Stimulated activated naive CD8-positive, alpha-beta T cell treated with anti-CD3 and anti-CD28 coated beads, Interleukin-15, amount 100 ng/mL, for 72 hours (primary cell): Measurements from ENCODE around the gene GNB1.
"Not testable (repeated sequence)": the region's sequence is repeated elsewhere in the genome, so short reads cannot be mapped to it uniquely, and the experiment has no call there.

Experiments
- ATAC-seq: fragments of 150-1000 bp; cut with Tn5 transposase; 2 replicates; pipeline ENCODE4 v1.10.0; 2021; ENCODE audit warnings: mild to moderate bottlenecking, moderate library complexity
- DNase-seq, 2 donors: peaks; one replicate each; pipeline ENCODE4 v3.0.0; 2021 to 2022
- H3K27ac Mint-ChIP-seq, 2 donors: one replicate each; pipeline ENCODE4 v1.8.0; 2022; ENCODE audit warnings: mild to moderate bottlenecking in 2 of 2, mixed read lengths in 2 of 2, moderate library complexity in 2 of 2
- H3K27me3 Mint-ChIP-seq: one replicate; pipeline ENCODE4 v1.8.0; 2022; ENCODE audit warnings: mixed read lengths
- H3K4me1 Mint-ChIP-seq: one replicate; pipeline ENCODE4 v1.8.0; 2022; ENCODE audit warnings: mild to moderate bottlenecking, mixed read lengths
- H3K4me3 Mint-ChIP-seq, 2 donors: one replicate each; pipeline ENCODE4 v1.8.0; 2022; ENCODE audit warnings: mild to moderate bottlenecking in 2 of 2, mixed read lengths in 2 of 2, moderate library complexity in 1 of 2
- H3K9me3 Mint-ChIP-seq, 2 donors: one replicate each; pipeline ENCODE4 v1.8.0; 2022; ENCODE audit warnings: mixed read lengths in 2 of 2

GNB1 gene

DNA sequence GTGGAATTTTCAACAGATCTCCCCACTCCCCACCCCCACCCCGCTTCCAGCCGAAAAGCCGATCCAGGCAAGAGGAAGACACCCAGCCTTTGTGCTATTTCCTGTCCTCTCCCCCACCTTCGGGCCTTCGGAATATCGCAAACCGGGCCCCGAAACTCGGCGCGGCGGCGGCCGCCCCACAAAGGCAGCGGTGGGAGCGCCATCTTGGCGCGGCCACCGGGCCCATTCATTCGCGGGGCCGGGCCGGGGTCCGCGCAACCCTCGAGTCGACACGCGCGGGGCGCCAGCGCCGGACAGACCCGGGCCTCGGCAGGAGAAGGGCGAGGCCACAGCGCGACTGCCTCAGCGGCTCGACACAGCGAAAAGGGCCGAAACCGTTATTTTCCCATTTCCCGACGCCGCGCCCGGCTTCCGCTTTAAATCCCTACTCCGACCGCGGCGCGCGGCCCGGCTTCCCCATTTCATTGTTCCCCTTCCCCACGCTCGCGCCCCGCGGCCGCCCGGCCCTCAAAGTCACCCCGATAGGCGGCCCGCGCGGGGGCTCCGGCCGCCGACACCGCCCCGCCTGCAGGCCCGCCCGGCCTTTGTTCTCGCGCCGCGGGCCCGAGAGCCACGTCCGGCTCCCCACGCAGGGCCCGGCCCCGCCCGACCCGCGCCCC, 911 bp downstream of the GNB1 start:
- Mint-ChIP-seq H3K27me3 (no peaks in the 10 kb centered on the region), H3K27ac (peak overlapping the region; percentile 81 to 91), H3K4me3 (peak overlapping the region; percentile 81 to 86), H3K9me3 (no peaks in the 10 kb centered on the region), H3K4me1 (peaks cover 67% of the 10 kb centered on the region)
- DNase-seq (peak; percentile 50 to 55), ATAC-seq (peak; percentile 50)

DNA sequence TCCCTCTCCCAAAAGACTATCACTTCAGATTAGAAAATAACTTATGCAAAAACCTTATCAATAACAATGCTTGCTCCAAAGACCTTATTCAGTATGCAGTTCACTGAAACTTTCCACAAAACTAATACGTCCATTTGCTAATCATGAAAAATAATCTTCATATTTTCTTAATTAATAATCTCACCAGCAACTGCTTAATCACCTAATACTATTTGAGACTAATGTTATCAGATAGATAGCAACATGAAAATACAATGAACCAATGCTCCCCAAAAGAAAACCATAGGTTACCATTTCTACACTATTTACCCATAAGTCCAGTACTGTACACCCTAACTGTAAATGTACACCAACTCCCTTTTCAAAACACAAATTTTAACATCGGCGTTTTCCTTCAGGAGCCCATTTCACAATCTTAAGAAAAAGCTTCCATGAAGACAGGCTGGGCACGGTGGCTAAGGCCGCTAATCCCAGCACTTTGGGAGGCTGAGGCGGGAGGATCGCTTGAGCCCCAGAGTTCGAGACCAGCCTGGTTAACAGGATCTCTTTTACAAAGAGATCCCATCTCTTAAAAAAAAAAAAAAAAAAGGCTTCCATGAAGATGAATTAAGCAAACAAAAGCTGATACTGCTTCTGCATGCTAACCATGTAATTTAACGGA, 1.7 kb downstream of the GNB1 start:
- H3K4me3 Mint-ChIP-seq, result peak overlapping the region; percentile 81 to 86
- peaks cover 65% of the 10 kb centered on the region for H3K4me1 Mint-ChIP-seq
- H3K27me3 Mint-ChIP-seq, result no peaks in the 10 kb centered on the region
- no peak for DNase-seq
- H3K27ac Mint-ChIP-seq, result peak overlapping the region; percentile 81 to 91
- H3K9me3 Mint-ChIP-seq, result no peaks in the 10 kb centered on the region
- no peak for ATAC-seq

DNA sequence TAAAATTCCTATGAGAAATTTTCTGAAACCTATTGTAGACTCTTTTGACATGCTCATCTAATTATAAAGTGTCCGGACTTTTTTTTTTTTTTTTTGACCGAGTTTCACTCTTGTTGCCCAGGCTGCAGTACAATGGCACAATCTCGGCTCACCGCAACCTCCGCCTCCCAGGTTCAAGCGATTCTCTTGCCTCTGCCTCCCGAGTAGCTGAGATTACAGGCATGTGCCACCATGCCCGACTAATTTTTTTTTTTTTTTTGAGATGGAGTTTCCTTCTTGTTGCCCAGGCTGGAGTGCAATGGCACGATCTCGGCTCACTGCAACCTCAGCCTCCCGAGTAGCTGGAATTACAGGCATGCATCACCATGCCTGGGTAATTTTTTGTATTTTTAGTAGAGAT, 7.0 kb downstream of the GNB1 start:
- not testable (repeated sequence) for H3K27me3 Mint-ChIP-seq, ATAC-seq, DNase-seq, H3K4me3 Mint-ChIP-seq, H3K9me3 Mint-ChIP-seq
- H3K27ac Mint-ChIP-seq, result peak overlapping the region in 1 of 2 donors; percentile 34
- peaks cover 74% of the 10 kb centered on the region for H3K4me1 Mint-ChIP-seq

DNA sequence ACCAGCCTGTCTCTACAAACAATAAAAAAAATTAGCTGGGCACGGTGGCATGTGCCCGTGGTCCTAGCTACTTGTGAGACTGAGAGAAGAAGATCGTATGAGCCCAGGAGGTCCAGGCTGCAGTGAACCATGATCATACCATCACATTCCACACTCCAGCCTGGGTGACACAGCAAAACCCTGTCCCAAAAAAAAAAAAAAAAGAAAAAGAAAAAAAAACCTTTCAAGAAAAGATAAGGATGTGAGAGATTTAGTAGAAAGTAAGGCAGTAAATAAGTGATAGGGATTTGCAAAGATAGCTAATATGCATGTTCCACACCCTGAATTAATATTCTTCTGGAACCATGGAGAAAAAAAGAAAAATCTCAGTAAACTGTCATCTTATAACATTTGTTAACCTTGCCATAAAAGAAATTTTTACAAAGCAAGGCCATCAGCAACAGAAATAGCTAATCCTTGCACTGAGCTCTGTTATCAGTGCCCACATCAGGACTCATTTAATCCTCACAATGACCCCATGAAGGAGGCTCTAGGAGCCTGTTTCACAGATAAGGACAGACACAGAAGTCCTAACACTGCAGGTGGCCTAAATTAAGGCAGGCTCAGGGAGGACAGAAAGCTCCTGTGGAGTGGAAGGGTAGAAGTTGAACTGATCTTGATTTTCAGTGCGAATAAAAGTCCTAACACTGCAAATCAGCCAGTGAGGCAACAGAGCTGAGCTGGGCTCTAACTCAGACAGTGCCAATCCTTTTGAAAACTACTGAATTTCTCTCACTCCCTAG, 7.6 kb downstream of the GNB1 start:
- peaks cover 74% of the 10 kb centered on the region for H3K4me1 Mint-ChIP-seq
- peak overlapping the region in 1 of 2 donors; percentile 78 for H3K27ac Mint-ChIP-seq
- H3K4me3 Mint-ChIP-seq, result no peak overlapping the region

DNA sequence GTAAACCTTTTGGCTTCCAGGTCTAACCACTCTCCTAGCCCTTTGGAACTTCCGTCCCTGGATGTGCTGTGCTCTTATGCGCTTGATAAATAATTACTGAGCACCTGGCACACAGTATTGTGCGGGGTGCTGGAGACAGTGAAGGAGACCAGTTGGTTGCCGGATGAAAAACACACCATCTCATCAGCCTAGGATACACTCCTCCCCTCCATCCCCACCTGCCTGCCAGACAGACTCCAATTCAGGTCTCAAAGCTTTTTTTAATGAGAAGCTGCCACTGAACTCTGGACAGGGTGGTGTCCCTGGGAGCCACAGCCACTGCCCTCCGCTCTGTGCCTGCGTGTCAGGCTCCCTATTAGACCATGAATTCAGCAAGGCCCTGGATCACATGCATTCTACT, 9.2 kb downstream of the GNB1 start:
- ATAC-seq (no peak), DNase-seq (no peak)
- no peak overlapping the region for H3K4me3 Mint-ChIP-seq
- no peaks in the 10 kb centered on the region for H3K27me3 Mint-ChIP-seq
- no peaks in the 10 kb centered on the region for H3K9me3 Mint-ChIP-seq
- H3K4me1 Mint-ChIP-seq, result peaks cover 71% of the 10 kb centered on the region
- H3K27ac Mint-ChIP-seq, result peak overlapping the region in 1 of 2 donors; percentile 77

More for the DNA sequence above, 7.6 kb downstream of the GNB1 start:
- DNase-seq (no peak), ATAC-seq (no peak)
- Mint-ChIP-seq H3K27me3 (no peaks in the 10 kb centered on the region), H3K9me3 (no peaks in the 10 kb centered on the region)

DNA sequence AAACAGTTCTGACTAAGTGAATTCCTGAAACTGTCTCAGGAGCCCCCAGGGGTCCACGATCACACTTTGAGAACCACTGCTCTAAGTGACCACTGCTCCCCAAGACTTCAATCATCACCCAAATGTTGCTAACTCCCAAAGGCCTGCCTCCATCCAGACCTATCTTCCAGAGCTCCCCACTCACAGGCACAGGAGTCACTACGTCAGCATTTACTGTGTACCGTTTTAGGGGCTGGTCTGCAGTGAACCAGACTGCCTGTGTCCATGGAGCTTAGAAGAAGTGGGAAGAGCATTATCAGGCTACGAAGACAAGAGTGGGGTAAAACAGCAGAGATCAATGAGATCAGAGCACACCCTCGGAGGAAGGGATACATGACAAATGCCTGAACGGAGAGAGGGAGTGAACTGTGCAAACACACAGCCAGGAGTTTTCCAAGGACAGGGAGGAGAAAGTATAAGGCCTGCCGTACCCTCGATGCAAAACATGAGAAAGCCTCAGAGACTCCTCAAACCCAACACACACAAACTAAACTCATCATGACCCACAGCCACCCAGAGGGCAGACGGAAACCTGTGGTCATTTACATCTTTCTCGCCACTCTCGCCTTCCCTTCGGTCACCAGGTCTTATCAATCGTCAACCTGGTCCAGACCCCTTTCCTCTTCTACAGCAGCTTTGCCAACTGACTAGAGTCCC, 10.1 kb downstream of the GNB1 start:
- Mint-ChIP-seq H3K27me3 (no peaks in the 10 kb centered on the region), H3K27ac (peak overlapping the region; percentile 1 to 21), H3K4me3 (no peak overlapping the region), H3K4me1 (peaks cover 74% of the 10 kb centered on the region), H3K9me3 (no peaks in the 10 kb centered on the region)
- no peak for DNase-seq
- ATAC-seq, result no peak

DNA sequence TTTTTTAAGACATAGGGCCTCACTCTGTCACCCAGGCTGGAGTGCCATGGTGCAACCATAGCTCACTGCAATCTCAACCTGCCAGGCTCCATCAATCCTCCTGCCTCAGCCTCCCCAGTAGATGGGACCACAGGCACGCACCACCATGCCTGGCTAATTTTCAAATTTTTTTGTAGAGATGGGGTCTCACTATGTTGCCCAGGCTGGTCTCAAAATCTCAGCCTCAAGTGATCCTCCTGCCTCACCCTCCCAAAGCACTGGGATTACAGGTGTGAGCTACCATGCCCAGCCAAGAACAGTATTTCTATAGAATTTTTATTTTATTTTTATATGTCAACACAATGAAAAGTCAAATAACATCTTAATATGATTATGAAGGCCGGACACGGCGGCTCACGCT, 10.9 kb downstream of the GNB1 start:
- no peak for DNase-seq
- no peak for ATAC-seq

DNA sequence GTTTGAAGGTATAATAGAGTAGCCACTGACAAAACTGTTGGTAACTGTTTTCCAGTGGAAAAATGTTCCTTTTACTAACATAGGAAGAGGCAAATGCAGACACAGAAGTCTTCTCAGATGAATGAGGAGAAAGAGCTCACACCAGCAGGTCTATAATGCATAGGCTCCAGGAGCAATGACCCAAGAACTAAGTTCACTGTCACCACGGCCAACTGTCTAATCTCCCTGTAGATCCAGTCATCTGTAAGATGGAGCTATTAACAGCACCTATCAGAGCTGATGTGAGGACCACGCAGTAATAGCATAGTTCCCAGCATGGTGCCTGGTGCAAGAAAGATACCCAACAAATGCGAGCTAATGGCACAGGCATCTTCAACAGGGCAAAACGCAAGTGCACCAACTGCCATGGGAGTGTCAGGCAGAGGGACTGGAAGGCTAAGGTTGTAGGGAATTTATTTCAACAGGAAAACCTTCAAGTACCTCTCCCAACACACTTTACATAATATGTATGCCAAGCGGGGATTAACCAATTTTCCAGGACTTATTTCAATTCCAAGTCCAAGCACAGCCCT, 12.9 kb downstream of the GNB1 start:
- no peaks in the 10 kb centered on the region for H3K9me3 Mint-ChIP-seq
- H3K27me3 Mint-ChIP-seq, result no peaks in the 10 kb centered on the region
- DNase-seq (no peak), ATAC-seq (no peak)
- no peak overlapping the region for H3K4me3 Mint-ChIP-seq
- peaks cover 65% of the 10 kb centered on the region for H3K4me1 Mint-ChIP-seq
- H3K27ac Mint-ChIP-seq, result no peak overlapping the region

More for the DNA sequence above, 10.9 kb downstream of the GNB1 start:
- no peak overlapping the region for H3K4me3 Mint-ChIP-seq
- H3K27me3 Mint-ChIP-seq, result no peaks in the 10 kb centered on the region
- no peak overlapping the region for H3K27ac Mint-ChIP-seq
- H3K4me1 Mint-ChIP-seq, result peaks cover 81% of the 10 kb centered on the region
- no peaks in the 10 kb centered on the region for H3K9me3 Mint-ChIP-seq

DNA sequence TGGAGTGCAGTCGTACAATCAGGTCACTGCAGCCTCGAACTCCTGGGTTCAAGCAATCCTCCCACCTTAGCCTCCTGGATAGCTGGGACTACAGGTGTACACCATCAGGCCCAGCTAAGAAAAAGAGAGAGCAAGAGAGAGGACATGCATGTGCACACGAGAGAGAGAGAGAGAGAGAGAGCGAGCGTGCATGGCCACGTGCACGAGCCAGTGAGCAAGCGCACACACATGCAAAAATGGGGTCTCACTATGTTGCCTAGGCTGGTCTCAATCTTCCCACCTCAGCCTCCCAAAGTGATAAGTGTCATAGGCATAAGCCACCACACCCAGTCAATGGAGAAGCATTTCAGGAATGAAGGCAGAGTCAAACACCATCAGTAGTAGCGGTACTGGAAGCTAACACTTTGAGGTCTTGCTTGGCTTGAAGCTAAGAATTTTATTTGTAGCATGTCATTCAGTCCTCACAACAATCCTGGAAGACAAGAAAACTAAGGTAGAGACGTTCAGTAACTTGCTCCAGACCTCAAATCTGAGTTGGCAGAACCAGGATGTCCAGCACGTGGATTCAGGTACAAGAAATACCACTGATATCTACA, 14.5 kb downstream of the GNB1 start:
- H3K27me3 Mint-ChIP-seq, result no peaks in the 10 kb centered on the region
- no peaks in the 10 kb centered on the region for H3K9me3 Mint-ChIP-seq
- peak overlapping the region; percentile 53 to 71 for H3K4me3 Mint-ChIP-seq
- peaks cover 67% of the 10 kb centered on the region for H3K4me1 Mint-ChIP-seq
- no peak overlapping the region for H3K27ac Mint-ChIP-seq
- no peak for DNase-seq
- ATAC-seq, result peak; percentile 17

DNA sequence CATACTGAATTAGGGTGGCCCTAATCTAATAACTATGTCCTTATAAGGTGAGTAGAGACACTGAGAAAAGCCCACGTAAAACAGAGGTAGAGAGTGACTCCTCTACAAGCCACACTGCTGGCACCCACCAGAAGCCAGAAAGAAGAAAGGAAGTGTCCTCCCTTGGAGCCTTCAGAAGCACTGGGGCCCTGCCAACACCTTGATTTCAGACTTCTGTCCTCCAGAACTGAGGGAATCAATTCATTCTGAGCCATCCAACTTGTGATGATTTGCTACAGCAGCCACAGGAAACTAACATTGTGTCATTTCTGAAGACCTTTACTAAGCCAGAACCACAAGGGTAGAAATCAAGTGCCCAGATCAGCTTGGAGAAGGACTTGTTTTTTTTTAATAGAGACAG, 15.0 kb downstream of the GNB1 start:
- H3K27ac Mint-ChIP-seq, result peak overlapping the region in 1 of 2 donors; percentile 35
- H3K9me3 Mint-ChIP-seq, result no peaks in the 10 kb centered on the region
- DNase-seq (peak in 1 of 2 donors; percentile 66), ATAC-seq (peak; percentile 96)
- H3K27me3 Mint-ChIP-seq, result no peaks in the 10 kb centered on the region
- peaks cover 67% of the 10 kb centered on the region for H3K4me1 Mint-ChIP-seq
- peak overlapping the region; percentile 53 to 71 for H3K4me3 Mint-ChIP-seq

DNA sequence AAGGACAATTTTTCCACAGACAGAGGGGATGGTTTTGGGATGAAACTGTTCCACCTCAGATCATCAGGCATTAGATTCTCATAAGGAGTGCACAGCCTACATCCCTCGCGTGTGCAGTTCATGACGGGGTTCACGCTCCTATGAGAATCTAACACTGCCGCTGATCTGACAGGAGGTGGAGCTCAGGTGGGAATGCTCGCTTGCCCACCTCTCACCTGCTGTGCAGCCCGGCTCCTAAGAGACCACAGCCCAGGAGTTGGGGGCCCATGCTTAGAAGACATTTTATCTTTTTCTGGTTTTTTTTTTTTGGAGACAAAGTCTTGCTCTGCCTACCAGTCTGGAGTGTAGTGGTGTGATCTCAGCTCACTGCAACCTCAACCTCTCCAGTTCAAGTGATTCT, 16.0 kb downstream of the GNB1 start:
- no peaks in the 10 kb centered on the region for H3K9me3 Mint-ChIP-seq
- peaks cover 63% of the 10 kb centered on the region for H3K4me1 Mint-ChIP-seq
- H3K27ac Mint-ChIP-seq, result no peak overlapping the region
- H3K4me3 Mint-ChIP-seq, result no peak overlapping the region
- ATAC-seq, result no peak
- H3K27me3 Mint-ChIP-seq, result no peaks in the 10 kb centered on the region
- DNase-seq, result no peak

DNA sequence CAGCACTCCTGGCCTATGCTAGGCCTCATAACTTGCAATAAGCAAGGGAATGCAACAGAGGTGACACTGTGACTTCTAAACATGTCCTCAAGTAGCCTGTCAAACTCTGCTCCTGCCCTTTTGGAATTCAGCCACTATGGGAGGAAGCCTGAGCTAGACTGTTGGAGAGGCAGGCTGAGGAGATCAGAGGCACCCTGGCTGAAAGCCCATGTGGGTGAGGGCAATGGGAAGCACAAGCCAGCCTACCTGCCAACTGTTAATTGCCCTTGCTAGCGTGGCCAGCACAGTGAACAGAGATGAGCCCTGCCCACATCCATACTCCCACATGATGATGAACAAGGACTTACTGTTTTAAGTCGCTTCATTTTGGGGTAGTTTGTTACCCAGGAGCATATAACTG, 17.7 kb downstream of the GNB1 start:
- no peaks in the 10 kb centered on the region for H3K27me3 Mint-ChIP-seq
- no peak overlapping the region for H3K4me3 Mint-ChIP-seq
- H3K9me3 Mint-ChIP-seq, result no peaks in the 10 kb centered on the region
- ATAC-seq (no peak), DNase-seq (no peak)
- peaks cover 58% of the 10 kb centered on the region for H3K4me1 Mint-ChIP-seq
- H3K27ac Mint-ChIP-seq, result peak overlapping the region in 1 of 2 donors; percentile 22

DNA sequence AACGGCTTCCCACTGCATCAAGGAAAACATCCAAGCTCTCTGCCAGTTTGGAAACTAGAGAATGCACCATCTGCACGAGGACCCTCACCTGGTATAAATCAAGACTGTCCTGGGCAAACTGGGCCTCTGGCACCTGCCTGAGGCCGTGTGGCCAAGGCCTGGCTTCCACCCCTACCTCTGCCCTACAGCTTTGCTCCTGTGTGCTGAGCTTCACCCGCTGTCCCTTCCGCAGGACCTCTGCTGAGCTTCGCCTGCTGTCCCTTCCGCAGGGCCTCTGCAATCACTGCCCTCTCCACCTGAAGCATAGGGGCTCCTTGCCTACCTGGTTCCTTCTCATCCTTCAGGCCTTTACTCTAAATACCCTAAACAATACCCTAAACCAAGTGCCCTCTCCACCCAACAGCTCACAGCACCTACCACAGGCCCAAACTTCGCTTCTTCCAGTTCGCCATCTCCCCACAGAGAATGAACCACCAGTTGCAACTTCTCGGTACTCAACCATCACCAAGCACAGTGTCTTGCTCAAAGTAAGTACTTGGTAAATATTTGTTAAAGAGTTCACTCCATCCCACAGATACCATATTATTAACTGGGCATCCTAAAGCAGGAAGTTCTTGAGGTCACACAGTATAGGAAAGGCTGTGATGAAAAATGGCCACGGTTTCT, 18.4 kb downstream of the GNB1 start:
- Mint-ChIP-seq H3K4me1 (peaks cover 51% of the 10 kb centered on the region), H3K27ac (peak overlapping the region in 1 of 2 donors; percentile 1), H3K9me3 (no peaks in the 10 kb centered on the region), H3K27me3 (no peaks in the 10 kb centered on the region), H3K4me3 (no peak overlapping the region)
- ATAC-seq (no peak), DNase-seq (no peak)

DNA sequence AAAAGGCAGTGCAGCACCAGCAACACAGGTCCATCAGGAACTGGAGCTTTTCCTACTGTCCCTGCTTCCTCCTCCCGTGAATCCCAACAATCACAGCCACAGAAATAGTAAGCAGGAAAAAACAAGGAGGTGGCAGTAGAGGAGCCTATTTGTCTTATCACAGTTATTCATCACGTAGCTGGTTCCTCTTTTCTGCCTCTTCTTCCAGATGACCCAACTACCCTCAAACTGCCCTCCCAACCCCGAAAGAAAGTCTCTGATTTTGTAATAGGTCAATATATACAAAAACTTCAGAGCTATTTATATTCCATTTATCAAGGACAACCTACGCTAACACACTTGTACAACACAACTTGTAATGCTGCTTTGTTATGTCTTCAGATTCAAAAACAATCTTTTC, 21.4 kb downstream of the GNB1 start:
- Mint-ChIP-seq H3K4me3 (no peak overlapping the region), H3K4me1 (peaks cover 45% of the 10 kb centered on the region), H3K9me3 (no peaks in the 10 kb centered on the region), H3K27ac (no peak overlapping the region), H3K27me3 (no peaks in the 10 kb centered on the region)
- no peak for DNase-seq
- no peak for ATAC-seq
